ENCODE measurements around the gene CABP4. TPM values are rescaled to one million over a fixed set of nuclear protein-coding genes. Genes with fewer than 3 reads are reported as not detected.

Gene CABP4
- total RNA-seq, 6 experiments from 2014 or later: not detected

- no peak overlapping the region for H3K27ac Mint-ChIP-seq
- no peaks in the 10 kb centered on the region for H3K36me3 Mint-ChIP-seq (ENCODE audit: low read depth)
- no peak for TF ChIP-seq CTCF (IDR thresholded peaks at IDR 0.05)
- peaks cover 32% of the 10 kb centered on the region for H3K27me3 Mint-ChIP-seq (ENCODE audit: insufficient read depth)
- H3K4me3 Mint-ChIP-seq: no peak overlapping the region
- no peaks in the 10 kb centered on the region for H3K9me3 Mint-ChIP-seq
- no peak for DNase-seq
- H3K4me1 Mint-ChIP-seq (ENCODE audit: low read depth): no peaks in the 10 kb centered on the region
Observed at GRCh38 chr11:67411785-67412152, 43.4 kb upstream of the CABP4 start.

GRCh38 chr11:67412495-67413179, 42.5 kb upstream of the CABP4 start:
- Mint-ChIP-seq H3K9me3 (no peaks in the 10 kb centered on the region), H3K4me3 (no peak overlapping the region), H3K27me3 (ENCODE audit: insufficient read depth) (peaks cover 26% of the 10 kb centered on the region), H3K27ac (no peak overlapping the region), H3K36me3 (ENCODE audit: low read depth) (no peaks in the 10 kb centered on the region), H3K4me1 (ENCODE audit: low read depth) (no peaks in the 10 kb centered on the region)
- no peak for TF ChIP-seq CTCF (IDR thresholded peaks at IDR 0.05)
- DNase-seq: no peak

- H3K4me1 Mint-ChIP-seq (ENCODE audit: low read depth): no peaks in the 10 kb centered on the region
- no peaks in the 10 kb centered on the region for H3K36me3 Mint-ChIP-seq (ENCODE audit: low read depth)
- no peak overlapping the region for H3K27ac Mint-ChIP-seq
- no peak overlapping the region for H3K4me3 Mint-ChIP-seq
- TF ChIP-seq CTCF (IDR thresholded peaks at IDR 0.05): no peak
- H3K27me3 Mint-ChIP-seq (ENCODE audit: insufficient read depth): peaks cover 23% of the 10 kb centered on the region
- no peaks in the 10 kb centered on the region for H3K9me3 Mint-ChIP-seq
- DNase-seq: no peak
Observed at GRCh38 chr11:67413266-67413849, 41.8 kb upstream of the CABP4 start.

GRCh38 chr11:67415501-67416304, 39.5 kb upstream of the CABP4 start, which contains the start of gene CARNS1:
TSS of gene CARNS1 (plus strand) at chr11:67415678. CDS start at chr11:67416200, 522 bp downstream.
- Mint-ChIP-seq H3K27ac (no peak within 1 kb of the TSS), H3K4me3 (no peak within 1 kb of the TSS), H3K27me3 (ENCODE audit: insufficient read depth) (peaks cover 19% of the 10 kb centered on the region), H3K9me3 (no peaks in the 10 kb centered on the region), H3K36me3 (ENCODE audit: low read depth) (no peaks in the 10 kb centered on the region), H3K4me1 (ENCODE audit: low read depth) (no peaks in the 10 kb centered on the region)
- no peak for DNase-seq
- no peak for TF ChIP-seq CTCF (IDR thresholded peaks at IDR 0.05)

GRCh38 chr11:67416416-67417335, 38.5 kb upstream of the CABP4 start:
- Mint-ChIP-seq H3K27me3 (ENCODE audit: insufficient read depth) (peaks cover 17% of the 10 kb centered on the region), H3K4me3 (no peak overlapping the region), H3K9me3 (no peaks in the 10 kb centered on the region), H3K36me3 (ENCODE audit: low read depth) (no peaks in the 10 kb centered on the region), H3K27ac (no peak overlapping the region), H3K4me1 (ENCODE audit: low read depth) (no peaks in the 10 kb centered on the region)
- no peak for TF ChIP-seq CTCF (IDR thresholded peaks at IDR 0.05)
- no peak for DNase-seq

Measured in HFFc6 (cell line).